Muscle of leg (tissue), 16 donors: Measurements from ENCODE around the gene CABYR. TPM values are rescaled to one million over a fixed set of nuclear protein-coding genes. Genes with fewer than 3 reads are reported as not detected.

Experiments used
- DNase-seq: peaks from one replicate; pipeline ENCODE4 v3.0.0; 2013
- H3K27ac ChIP-seq: one replicate; pipeline ENCODE4 v1.5.1; 2013; ENCODE audit warnings: mild to moderate bottlenecking, low read length, control low read depth
- H3K27me3 ChIP-seq: one replicate; pipeline ENCODE4 v1.6.1; 2013; ENCODE audit warnings: low read length; ENCODE audit not compliant: control insufficient read depth, insufficient read depth
- H3K36me3 ChIP-seq: one replicate; pipeline ENCODE4 v1.6.1; 2013; ENCODE audit warnings: low read length; ENCODE audit not compliant: control insufficient read depth, insufficient read depth
- H3K4me1 ChIP-seq: one replicate; pipeline ENCODE4 v1.6.1; 2013; ENCODE audit warnings: low read length; ENCODE audit not compliant: control insufficient read depth, insufficient read depth
- H3K4me3 ChIP-seq: one replicate; pipeline ENCODE4 v1.5.1; 2013; ENCODE audit warnings: low read length, control low read depth
- H3K9me3 ChIP-seq: replicated peaks from 2 replicates; pipeline ENCODE4 v1.6.1; 2013; ENCODE audit warnings: low read depth, low read length; ENCODE audit not compliant: control insufficient read depth
- WGBS: methylation state at CpG from one replicate; pipeline ENCODE4 v1.1.5; 2013; ENCODE audit warnings: missing lambda C conversion rate; ENCODE audit not compliant: insufficient coverage; 5-methylcytosine and 5-hydroxymethylcytosine counted together
- long read RNA-seq, 11 donors: transcript quantifications; one replicate each; lab custom pipeline, GENCODE V29; 2026
- polyA plus RNA-seq, 8 donors: library from polyadenylated mRNA; unstranded; fragments of 120-200 nt; gene quantifications; one replicate each; pipeline versions ENCODE4 v1.2.1 to v1.2.3, GENCODE V29; 2013; ENCODE audit warnings: inconsistent platforms in 1 of 8, low replicate concordance in 1 of 8; ENCODE audit not compliant: insufficient read length in 8 of 8, insufficient read depth in 1 of 8
- total RNA-seq: library from RNA; stranded (reverse); fragments of 120-200 nt; gene quantifications from one replicate; pipeline ENCODE4 v1.2.4, GENCODE V29; 2013

CABYR gene
- total RNA-seq = 2.8 TPM
- 1 to 10 TPM; 2.0 to 6.9 (median 3.6) TPM for polyA plus RNA-seq
- long read RNA-seq, donor 1 = 0 reads
- long read RNA-seq, donor 2 = 0 reads
- long read RNA-seq, donor 3, partial matches to known transcripts = 23 of 38 reads
- long read RNA-seq, donor 3, other reads (novel, unspliced or antisense) = 15 of 38 reads
- long read RNA-seq, donor 4, partial matches to known transcripts = 0 of 1 reads
- long read RNA-seq, donor 4, other reads (novel, unspliced or antisense) = 0 of 1 reads
- long read RNA-seq, donor 5, partial matches to known transcripts = 90 of 125 reads
- long read RNA-seq, donor 5, other reads (novel, unspliced or antisense) = 33 of 125 reads
- long read RNA-seq, donor 6, partial matches to known transcripts = 21 of 29 reads
- long read RNA-seq, donor 6, other reads (novel, unspliced or antisense) = 8 of 29 reads
- long read RNA-seq, donor 7, partial matches to known transcripts = 0 of 1 reads
- long read RNA-seq, donor 7, other reads (novel, unspliced or antisense) = 0 of 1 reads
- long read RNA-seq, donor 8 = 0 reads
- long read RNA-seq, donor 9 = 0 reads
- long read RNA-seq, donor 10 = 0 reads
- long read RNA-seq, donor 11 = 0 reads

- WGBS = under 1% methylated on average over 41 of the region's 63 CpGs
- Histone ChIP-seq H3K9me3 (no peaks in the 10 kb centered on the region), H3K4me3 (peak within 1 kb of the TSS; percentile 58), H3K27ac (peak within 1 kb of the TSS; percentile 55), H3K27me3 (peaks cover 2% of the 10 kb centered on the region), H3K36me3 (no peaks in the 10 kb centered on the region), H3K4me1 (peaks cover 3% of the 10 kb centered on the region)
- DNase-seq = peak; percentile 87
Observed at GRCh38 chr18:24138789-24139616, at the start of gene CABYR. TSS of gene CABYR (plus strand) at chr18:24139062. CDS start at chr18:24143115, 4,053 bp downstream.

- H3K36me3 ChIP-seq = no peaks in the 10 kb centered on the region
- no peak overlapping the region for H3K4me3 ChIP-seq
- peaks cover 6% of the 10 kb centered on the region for H3K4me1 ChIP-seq
- DNase-seq = peak; percentile 58
- H3K27me3 ChIP-seq = no peaks in the 10 kb centered on the region
- no peaks in the 10 kb centered on the region for H3K9me3 ChIP-seq
- no peak overlapping the region for H3K27ac ChIP-seq
- WGBS = 19% methylated on average over 3 of the region's 4 CpGs
Observed at GRCh38 chr18:24089076-24089475, 49.8 kb upstream of the CABYR start.

- no peak overlapping the region for H3K4me3 ChIP-seq
Observed at GRCh38 chr18:24089515-24090337, 49.1 kb upstream of the CABYR start.

GRCh38 chr18:24090876-24091275 lies 48.0 kb upstream of the CABYR start:
- Histone ChIP-seq H3K36me3 (no peaks in the 10 kb centered on the region), H3K27ac (no peak overlapping the region), H3K4me1 (peaks cover 6% of the 10 kb centered on the region), H3K9me3 (no peaks in the 10 kb centered on the region), H3K27me3 (no peaks in the 10 kb centered on the region), H3K4me3 (no peak overlapping the region)
- 98% methylated on average over 13 of the region's 13 CpGs for WGBS
- DNase-seq = no peak

More at GRCh38 chr18:24089515-24090337, 49.1 kb upstream of the CABYR start:
- DNase-seq = no peak
- Histone ChIP-seq H3K36me3 (no peaks in the 10 kb centered on the region), H3K9me3 (no peaks in the 10 kb centered on the region), H3K27ac (no peak overlapping the region), H3K27me3 (no peaks in the 10 kb centered on the region), H3K4me1 (peaks cover 6% of the 10 kb centered on the region)
- no CpG with 5 or more reads among the region's 4 CpGs for WGBS

- H3K27me3 ChIP-seq = no peaks in the 10 kb centered on the region
- H3K9me3 ChIP-seq = peaks cover 5% of the 10 kb centered on the region
- DNase-seq = peak; percentile 53
- no peak overlapping the region for H3K27ac ChIP-seq
- no peaks in the 10 kb centered on the region for H3K4me1 ChIP-seq
- H3K4me3 ChIP-seq = no peak overlapping the region
- no peaks in the 10 kb centered on the region for H3K36me3 ChIP-seq
Observed at GRCh38 chr18:24094561-24094960, 44.3 kb upstream of the CABYR start.

GRCh38 chr18:24095976-24096375 lies 42.9 kb upstream of the CABYR start:
- no CpG with 5 or more reads among the region's 1 CpG for WGBS
- DNase-seq = no peak
- H3K9me3 ChIP-seq = peaks cover 5% of the 10 kb centered on the region

GRCh38 chr18:24103320-24104021 lies 35.4 kb upstream of the CABYR start:
- H3K4me1 ChIP-seq = no peaks in the 10 kb centered on the region
- WGBS = no CpG with 5 or more reads among the region's 6 CpGs
- no peaks in the 10 kb centered on the region for H3K36me3 ChIP-seq
- H3K27me3 ChIP-seq = no peaks in the 10 kb centered on the region
- H3K27ac ChIP-seq = no peak overlapping the region
- no peak overlapping the region for H3K4me3 ChIP-seq
- no peak for DNase-seq
- no peaks in the 10 kb centered on the region for H3K9me3 ChIP-seq

More at GRCh38 chr18:24095976-24096375, 42.9 kb upstream of the CABYR start:
- no peaks in the 10 kb centered on the region for H3K36me3 ChIP-seq
- H3K4me1 ChIP-seq = no peaks in the 10 kb centered on the region
- H3K27me3 ChIP-seq = no peaks in the 10 kb centered on the region
- H3K4me3 ChIP-seq = no peak overlapping the region
- H3K27ac ChIP-seq = no peak overlapping the region

GRCh38 chr18:24104486-24104885 lies 34.4 kb upstream of the CABYR start:
- H3K4me3 ChIP-seq = no peak overlapping the region
- H3K4me1 ChIP-seq = no peaks in the 10 kb centered on the region
- no peaks in the 10 kb centered on the region for H3K9me3 ChIP-seq
- H3K27me3 ChIP-seq = no peaks in the 10 kb centered on the region
- 67% methylated on average over 1 of the region's 4 CpGs for WGBS
- H3K27ac ChIP-seq = no peak overlapping the region
- no peaks in the 10 kb centered on the region for H3K36me3 ChIP-seq
- DNase-seq = no peak

GRCh38 chr18:24108641-24109040 lies 30.2 kb upstream of the CABYR start:
- no CpG with 5 or more reads among the region's 1 CpG for WGBS
- no peaks in the 10 kb centered on the region for H3K9me3 ChIP-seq
- H3K36me3 ChIP-seq = peaks cover 3% of the 10 kb centered on the region
- H3K4me3 ChIP-seq = no peak overlapping the region
- H3K27me3 ChIP-seq = no peaks in the 10 kb centered on the region
- no peak for DNase-seq
- H3K27ac ChIP-seq = no peak overlapping the region
- no peaks in the 10 kb centered on the region for H3K4me1 ChIP-seq
